ENCODE measurements around the gene UNC5C.

GRCh38 chr4:95402299-95402698 lies 146.5 kb downstream of the UNC5C start:
- no peak for TF ChIP-seq CTCF (conservative IDR thresholded peaks at IDR 0.05 in 1 of 2, IDR thresholded peaks at IDR 0.05 in 1 of 2; ENCODE audit: low read depth in 1 of 2, low read length in 2 of 2)
- no peak for TF ChIP-seq EZH2 (IDR thresholded peaks at IDR 0.05; ENCODE audit: low read length, missing control alignments)

All from fibroblast of lung (primary cell).